HUES6 (cell line): Measurements from ENCODE around the gene GATA2.

Experiments
- H3K27ac ChIP-seq: 2 replicates; pipeline ENCODE4 v1.7.0; 2013; ENCODE audit warnings: low read depth, mild to moderate bottlenecking, low read length, inconsistent platforms
- H3K27me3 ChIP-seq: 2 replicates; pipeline ENCODE4 v1.6.1; 2013; ENCODE audit warnings: low read length; ENCODE audit not compliant: control insufficient read depth, insufficient read depth
- H3K36me3 ChIP-seq: 2 replicates; pipeline ENCODE4 v1.6.1; 2013; ENCODE audit warnings: low read length; ENCODE audit not compliant: control insufficient read depth, insufficient read depth
- H3K4me1 ChIP-seq: 2 replicates; pipeline ENCODE4 v1.6.1; 2013; ENCODE audit warnings: low read length; ENCODE audit not compliant: control insufficient read depth, insufficient read depth
- H3K4me3 ChIP-seq: 2 replicates; pipeline ENCODE4 v1.5.1; 2013; ENCODE audit warnings: low read depth, low read length
- H3K9ac ChIP-seq: one replicate; pipeline ENCODE4 v1.6.1; 2013; ENCODE audit warnings: mild to moderate bottlenecking, low read length
- H3K9me3 ChIP-seq: 2 replicates; pipeline ENCODE4 v1.6.1; 2013; ENCODE audit warnings: low read depth, low read length; ENCODE audit not compliant: control insufficient read depth, insufficient read depth

The GATA2 gene

DNA sequence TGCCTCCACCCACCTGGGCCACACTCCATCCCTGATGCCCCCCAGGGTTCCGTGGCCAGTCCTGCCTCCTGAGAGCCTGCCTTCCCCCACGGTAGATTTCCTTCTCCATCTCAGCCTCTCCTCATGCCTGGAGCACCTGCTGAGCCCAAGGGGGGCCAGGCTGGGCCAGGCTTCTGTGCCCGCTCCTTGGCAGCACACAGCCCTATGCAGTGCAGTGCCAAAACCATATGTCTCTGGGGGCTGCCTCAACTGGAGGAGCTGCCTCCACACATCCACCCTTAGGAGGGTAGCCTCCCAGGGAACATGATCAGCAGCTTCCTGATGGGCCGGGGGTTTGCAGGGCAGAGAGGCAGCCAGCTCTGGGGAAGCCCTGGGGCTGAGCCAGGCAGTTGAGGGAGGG is 24.6 kb upstream of the GATA2 start:
- Histone ChIP-seq H3K4me1 (no peaks in the 10 kb centered on the region), H3K27me3 (peaks cover 24% of the 10 kb centered on the region; the same call in 1 of the 2 replicates), H3K9me3 (peaks cover 4% of the 10 kb centered on the region), H3K36me3 (no peaks in the 10 kb centered on the region), H3K27ac (no peak overlapping the region), H3K9ac (no peak overlapping the region), H3K4me3 (no peak overlapping the region)

GRCh38 chr3:128515967-128516366 is 23.0 kb upstream of the GATA2 start:
- no peaks in the 10 kb centered on the region for H3K36me3 ChIP-seq
- H3K27ac ChIP-seq = no peak overlapping the region
- H3K4me3 ChIP-seq = no peak overlapping the region
- peaks cover 4% of the 10 kb centered on the region for H3K9me3 ChIP-seq
- H3K9ac ChIP-seq = no peak overlapping the region
- H3K4me1 ChIP-seq = no peaks in the 10 kb centered on the region
- H3K27me3 ChIP-seq = peaks cover 9% of the 10 kb centered on the region; the same call in 1 of the 2 replicates

DNA sequence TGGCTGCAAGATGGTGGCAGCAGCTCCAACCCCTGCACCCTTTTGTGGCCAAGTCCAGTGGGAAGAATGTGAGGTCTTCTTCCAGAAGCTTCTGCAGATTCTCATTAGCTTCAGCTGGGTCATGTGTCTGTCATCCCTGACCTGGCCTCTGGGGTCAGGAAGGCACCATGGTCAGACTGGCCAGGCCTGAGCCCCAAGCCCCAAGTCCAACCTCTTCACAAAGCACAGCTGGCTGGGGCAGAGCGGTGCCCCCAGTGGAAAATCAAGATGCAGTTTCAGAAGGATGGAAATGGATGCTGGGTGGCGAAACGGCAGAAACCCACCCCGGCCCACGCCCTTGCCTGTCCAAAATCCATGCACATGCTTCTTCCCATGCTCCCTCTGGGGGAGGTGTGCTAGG is 15.9 kb upstream of the GATA2 start:
- Histone ChIP-seq H3K4me1 (no peaks in the 10 kb centered on the region), H3K27ac (no peak overlapping the region), H3K9me3 (peaks cover 4% of the 10 kb centered on the region; the same call in 1 of the 2 replicates), H3K27me3 (no peaks in the 10 kb centered on the region; the same call in 1 of the 2 replicates), H3K4me3 (no peak overlapping the region), H3K36me3 (no peaks in the 10 kb centered on the region), H3K9ac (no peak overlapping the region)

- H3K27ac ChIP-seq = no peak overlapping the region
- no peaks in the 10 kb centered on the region for H3K36me3 ChIP-seq
- H3K4me1 ChIP-seq = no peaks in the 10 kb centered on the region
- no peak overlapping the region for H3K9ac ChIP-seq
- H3K9me3 ChIP-seq = peaks cover 4% of the 10 kb centered on the region; the same call in 1 of the 2 replicates
- no peaks in the 10 kb centered on the region; the same call in 1 of the 2 replicates for H3K27me3 ChIP-seq
- H3K4me3 ChIP-seq = no peak overlapping the region
Measured at GRCh38 chr3:128506754-128507153, 13.8 kb upstream of the GATA2 start.

- Histone ChIP-seq H3K36me3 (no peaks in the 10 kb centered on the region), H3K9ac (no peak overlapping the region), H3K4me3 (no peak overlapping the region), H3K4me1 (no peaks in the 10 kb centered on the region), H3K27me3 (no peaks in the 10 kb centered on the region; the same call in 1 of the 2 replicates), H3K27ac (no peak overlapping the region), H3K9me3 (peaks cover 4% of the 10 kb centered on the region; the same call in 1 of the 2 replicates)
Measured at GRCh38 chr3:128505771-128506170, 12.8 kb upstream of the GATA2 start.

- H3K4me3 ChIP-seq = no peak overlapping the region
- no peak overlapping the region for H3K9ac ChIP-seq
- no peak overlapping the region for H3K27ac ChIP-seq
Measured at GRCh38 chr3:128504963-128505730, 12.1 kb upstream of the GATA2 start.

GRCh38 chr3:128504533-128504915 is 11.5 kb upstream of the GATA2 start:
- H3K27me3 ChIP-seq = peaks cover 5% of the 10 kb centered on the region; the same call in 1 of the 2 replicates
- H3K27ac ChIP-seq = no peak overlapping the region
- no peak overlapping the region for H3K9ac ChIP-seq
- H3K9me3 ChIP-seq = peaks cover 4% of the 10 kb centered on the region; the same call in 1 of the 2 replicates
- H3K4me1 ChIP-seq = no peaks in the 10 kb centered on the region
- no peak overlapping the region for H3K4me3 ChIP-seq
- H3K36me3 ChIP-seq = no peaks in the 10 kb centered on the region

More at GRCh38 chr3:128504963-128505730, 12.1 kb upstream of the GATA2 start:
- Histone ChIP-seq H3K4me1 (no peaks in the 10 kb centered on the region), H3K36me3 (no peaks in the 10 kb centered on the region), H3K9me3 (peaks cover 4% of the 10 kb centered on the region; the same call in 1 of the 2 replicates), H3K27me3 (no peaks in the 10 kb centered on the region; the same call in 1 of the 2 replicates)

DNA sequence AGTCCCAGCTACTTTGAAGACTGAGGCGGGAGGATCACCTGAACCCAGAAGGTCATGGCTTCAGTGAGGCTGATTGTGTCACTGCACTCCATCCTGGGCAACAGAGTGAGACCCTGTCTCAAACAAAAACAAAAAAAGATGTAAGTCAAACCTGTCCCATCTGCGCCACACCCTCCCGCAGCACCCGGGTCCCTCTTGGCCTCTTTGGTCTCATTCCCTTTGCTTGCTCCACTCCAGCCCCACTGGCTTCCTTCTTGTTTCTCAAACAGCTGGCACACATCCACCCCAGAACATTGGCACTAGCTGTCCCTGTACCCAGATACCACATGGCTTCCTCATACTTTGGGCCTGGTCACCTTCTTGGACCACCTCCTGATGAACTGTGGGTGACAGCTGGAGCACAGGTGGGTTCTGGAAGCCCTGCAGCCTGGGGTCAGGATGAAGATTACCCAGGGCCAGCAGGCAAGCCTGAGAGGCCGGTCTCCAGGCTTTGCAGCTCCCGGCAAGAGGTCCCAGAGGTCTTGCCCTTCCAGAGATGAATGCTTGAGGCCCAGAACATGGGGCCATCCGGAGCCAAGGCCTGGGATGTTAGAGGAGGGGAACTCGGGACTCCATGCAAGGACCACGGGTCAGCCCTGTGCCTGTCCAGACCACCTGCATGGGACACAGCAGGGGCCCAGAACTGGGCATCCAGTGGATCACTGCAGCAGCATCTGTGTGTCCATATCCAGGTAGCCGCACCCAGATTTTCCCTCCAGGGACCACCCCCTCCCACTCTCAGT is 10.9 kb upstream of the GATA2 start:
- peaks cover 4% of the 10 kb centered on the region; the same call in 1 of the 2 replicates for H3K9me3 ChIP-seq
- H3K4me3 ChIP-seq = no peak overlapping the region
- H3K9ac ChIP-seq = no peak overlapping the region
- H3K4me1 ChIP-seq = peaks cover 4% of the 10 kb centered on the region; the same call in 1 of the 2 replicates
- H3K36me3 ChIP-seq = no peaks in the 10 kb centered on the region
- no peak overlapping the region for H3K27ac ChIP-seq
- peaks cover 10% of the 10 kb centered on the region for H3K27me3 ChIP-seq

DNA sequence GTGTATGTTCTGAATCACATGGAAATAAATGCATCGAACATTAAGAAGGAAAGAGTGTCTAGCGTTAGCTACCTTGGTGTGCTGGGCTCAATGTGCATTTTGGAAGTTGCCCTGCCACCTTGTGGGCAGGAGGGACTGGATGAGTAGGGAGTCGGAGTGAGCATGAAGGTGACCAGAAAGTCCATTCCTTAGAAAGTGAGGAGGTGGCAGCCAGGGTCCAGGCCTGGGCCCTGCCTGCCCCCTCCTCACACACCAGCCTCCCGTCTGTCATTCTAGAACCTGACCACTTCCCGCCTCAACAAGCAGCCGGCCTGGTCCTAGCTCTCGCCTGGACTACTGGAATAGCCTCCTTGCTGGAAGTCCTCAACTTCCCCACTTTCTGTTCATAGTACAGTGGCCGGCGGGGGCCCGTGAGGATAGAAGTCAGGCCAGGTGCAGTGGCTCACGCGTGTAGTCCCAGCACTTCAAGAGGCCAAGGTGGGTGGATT is 10.2 kb upstream of the GATA2 start:
- no peaks in the 10 kb centered on the region for H3K36me3 ChIP-seq
- peaks cover 10% of the 10 kb centered on the region; the same call in 1 of the 2 replicates for H3K4me1 ChIP-seq
- H3K4me3 ChIP-seq = no peak overlapping the region
- H3K9ac ChIP-seq = no peak overlapping the region
- H3K9me3 ChIP-seq = peaks cover 4% of the 10 kb centered on the region; the same call in 1 of the 2 replicates
- peaks cover 18% of the 10 kb centered on the region for H3K27me3 ChIP-seq
- H3K27ac ChIP-seq = no peak overlapping the region

- H3K4me1 ChIP-seq = peaks cover 14% of the 10 kb centered on the region; the same call in 1 of the 2 replicates
Measured at GRCh38 chr3:128502712-128503111, 9.7 kb upstream of the GATA2 start.

More at GRCh38 chr3:128502712-128503111, 9.7 kb upstream of the GATA2 start:
- H3K36me3 ChIP-seq = no peaks in the 10 kb centered on the region
- no peak overlapping the region for H3K4me3 ChIP-seq
- H3K9ac ChIP-seq = no peak overlapping the region
- H3K27me3 ChIP-seq = peaks cover 21% of the 10 kb centered on the region
- peaks cover 4% of the 10 kb centered on the region; the same call in 1 of the 2 replicates for H3K9me3 ChIP-seq
- H3K27ac ChIP-seq = no peak overlapping the region
